Peyer's patch (tissue), 4 donors: ENCODE measurements around the gene C20orf96.

Experiments
- CTCF ChIP-seq, 6 experiments: fragments of 450-650 bp in 4 of 6; fragments of 200-600 bp in 2 of 6; sonication (generic) in 1 of 6; IDR thresholded peaks; one replicate each; pipeline ENCODE4 v1.5.1; 2017 to 2019; ENCODE audit warnings: antibody characterized with exemption in 6 of 6, mild to moderate bottlenecking in 3 of 6, moderate library complexity in 1 of 6
- POLR2A ChIP-seq, 2 donors: fragments of 450-650 bp; IDR thresholded peaks; one replicate each; pipeline ENCODE4 v1.5.1; 2017; ENCODE audit warnings: antibody characterized with exemption in 2 of 2, mild to moderate bottlenecking in 2 of 2, moderate library complexity in 2 of 2

- TF ChIP-seq CTCF (IDR thresholded peaks at IDR 0.05), result no peak
- TF ChIP-seq POLR2A (IDR thresholded peaks at IDR 0.05), result no peak
Measured at GRCh38 chr20:313948-314347, 23.4 kb upstream of the C20orf96 start.
